ENCODE results near the gene CAPN10. TPM values are rescaled to one million over a fixed set of nuclear protein-coding genes. Genes with fewer than 3 reads are reported as not detected.

Gene CAPN10
- total RNA-seq, 1 donor = 21.0 TPM

DNA sequence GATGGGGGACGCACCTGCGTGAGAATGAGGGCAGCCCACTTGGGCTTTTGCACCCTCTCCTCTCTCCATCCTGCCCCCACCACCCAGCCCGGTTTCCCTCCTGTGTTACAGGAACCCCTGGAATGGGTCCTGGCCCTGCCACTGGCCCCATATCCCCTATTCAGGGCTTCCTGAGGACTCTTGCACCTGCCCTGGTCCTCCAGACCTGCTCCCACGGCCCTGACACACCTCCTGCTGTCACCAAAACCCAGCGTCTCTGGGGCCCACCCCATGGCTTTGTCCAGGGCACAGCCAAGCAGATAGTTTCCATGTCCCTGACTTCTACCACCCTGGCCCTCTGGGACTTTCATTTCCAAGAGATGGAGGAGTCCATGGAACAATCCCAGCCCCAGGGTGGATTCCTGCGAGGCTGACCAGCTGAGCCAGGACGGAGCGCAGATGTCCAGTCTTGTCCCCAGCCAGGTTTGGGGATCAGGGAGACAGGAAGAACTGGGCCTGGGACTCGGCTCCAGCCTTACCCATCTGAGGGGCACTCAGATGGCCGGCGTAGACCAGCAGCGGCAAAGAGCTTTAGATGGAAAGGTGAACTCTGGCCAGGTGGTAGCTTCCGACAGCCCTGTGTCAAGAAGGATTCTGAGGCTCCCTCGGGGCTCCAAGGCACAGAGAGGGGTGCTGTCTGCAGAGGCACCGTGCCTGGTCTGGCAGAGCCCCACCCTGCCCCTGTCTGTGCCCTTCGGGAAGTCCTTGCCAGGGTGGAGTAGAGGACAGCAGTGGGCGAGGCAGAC, 50.8 kb downstream of the CAPN10 start:
- TF ChIP-seq, protein P1, sequence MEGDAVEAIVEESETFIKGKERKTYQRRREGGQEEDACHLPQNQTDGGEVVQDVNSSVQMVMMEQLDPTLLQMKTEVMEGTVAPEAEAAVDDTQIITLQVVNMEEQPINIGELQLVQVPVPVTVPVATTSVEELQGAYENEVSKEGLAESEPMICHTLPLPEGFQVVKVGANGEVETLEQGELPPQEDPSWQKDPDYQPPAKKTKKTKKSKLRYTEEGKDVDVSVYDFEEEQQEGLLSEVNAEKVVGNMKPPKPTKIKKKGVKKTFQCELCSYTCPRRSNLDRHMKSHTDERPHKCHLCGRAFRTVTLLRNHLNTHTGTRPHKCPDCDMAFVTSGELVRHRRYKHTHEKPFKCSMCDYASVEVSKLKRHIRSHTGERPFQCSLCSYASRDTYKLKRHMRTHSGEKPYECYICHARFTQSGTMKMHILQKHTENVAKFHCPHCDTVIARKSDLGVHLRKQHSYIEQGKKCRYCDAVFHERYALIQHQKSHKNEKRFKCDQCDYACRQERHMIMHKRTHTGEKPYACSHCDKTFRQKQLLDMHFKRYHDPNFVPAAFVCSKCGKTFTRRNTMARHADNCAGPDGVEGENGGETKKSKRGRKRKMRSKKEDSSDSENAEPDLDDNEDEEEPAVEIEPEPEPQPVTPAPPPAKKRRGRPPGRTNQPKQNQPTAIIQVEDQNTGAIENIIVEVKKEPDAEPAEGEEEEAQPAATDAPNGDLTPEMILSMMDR (IDR thresholded peaks at IDR 0.05; ENCODE audit: extremely low read depth, low read depth, low read length) = no peak
- no peaks in the 10 kb centered on the region for H3K4me1 ChIP-seq (ENCODE audit: insufficient read depth, low read length)
- no peaks in the 10 kb centered on the region for H4K20me1 ChIP-seq (ENCODE audit: insufficient read depth, low read length)
- H3K27me3 ChIP-seq (ENCODE audit: insufficient read depth, low read length) = peaks cover 11% of the 10 kb centered on the region
- no peaks in the 10 kb centered on the region for H3K36me3 ChIP-seq (ENCODE audit: insufficient read depth, low read length)
- no peaks in the 10 kb centered on the region for H3K79me2 ChIP-seq (ENCODE audit: insufficient read depth, low read length)
- DNase-seq (ENCODE audit: insufficient read length, low spot score, missing footprints) = peak; percentile 74
- H3K4me3 ChIP-seq (ENCODE audit: insufficient read depth, low read length) = no peak overlapping the region
- no peak overlapping the region for H3K27ac ChIP-seq (ENCODE audit: low read depth, low read length)
- peaks cover 3% of the 10 kb centered on the region for H3K9me3 ChIP-seq (ENCODE audit: low read depth, low read length)
- no peak overlapping the region for H2AFZ ChIP-seq (ENCODE audit: low read length)
- no peak overlapping the region for H3K4me2 ChIP-seq (ENCODE audit: insufficient read depth, low read length)

DNA sequence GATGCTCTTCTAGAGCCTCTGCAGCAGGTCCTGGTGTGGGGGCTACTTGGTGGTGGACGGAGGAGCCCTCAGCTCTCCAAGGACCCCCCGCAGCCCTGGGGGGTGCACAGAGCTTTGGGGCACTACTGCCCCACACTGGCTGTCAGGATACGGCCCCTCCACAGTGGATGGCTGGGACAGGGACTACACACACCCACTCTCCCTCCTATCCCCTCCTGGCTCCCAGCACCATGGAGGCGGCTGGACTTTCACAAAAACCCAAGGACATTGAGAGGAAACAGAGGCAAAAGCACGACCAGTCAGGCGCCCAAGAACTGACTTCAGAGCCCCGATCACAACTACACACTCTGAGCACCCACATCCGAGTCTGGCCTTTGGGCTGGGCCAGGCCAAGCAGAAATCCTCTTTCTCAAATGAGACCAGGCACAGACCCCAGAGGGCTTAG, 51.4 kb downstream of the CAPN10 start:
- Histone ChIP-seq H3K79me2 (ENCODE audit: insufficient read depth, low read length) (no peaks in the 10 kb centered on the region), H3K27me3 (ENCODE audit: insufficient read depth, low read length) (peaks cover 11% of the 10 kb centered on the region), H3K27ac (ENCODE audit: low read depth, low read length) (no peak overlapping the region), H3K9me3 (ENCODE audit: low read depth, low read length) (peaks cover 3% of the 10 kb centered on the region), H2AFZ (ENCODE audit: low read length) (no peak overlapping the region), H3K4me2 (ENCODE audit: insufficient read depth, low read length) (no peak overlapping the region), H3K4me1 (ENCODE audit: insufficient read depth, low read length) (no peaks in the 10 kb centered on the region), H3K36me3 (ENCODE audit: insufficient read depth, low read length) (no peaks in the 10 kb centered on the region), H4K20me1 (ENCODE audit: insufficient read depth, low read length) (no peaks in the 10 kb centered on the region), H3K4me3 (ENCODE audit: insufficient read depth, low read length) (no peak overlapping the region)
- TF ChIP-seq, protein P1 (IDR thresholded peaks at IDR 0.05; ENCODE audit: extremely low read depth, low read depth, low read length) = no peak
- DNase-seq (ENCODE audit: insufficient read length, low spot score, missing footprints) = peak; percentile 55

DNA sequence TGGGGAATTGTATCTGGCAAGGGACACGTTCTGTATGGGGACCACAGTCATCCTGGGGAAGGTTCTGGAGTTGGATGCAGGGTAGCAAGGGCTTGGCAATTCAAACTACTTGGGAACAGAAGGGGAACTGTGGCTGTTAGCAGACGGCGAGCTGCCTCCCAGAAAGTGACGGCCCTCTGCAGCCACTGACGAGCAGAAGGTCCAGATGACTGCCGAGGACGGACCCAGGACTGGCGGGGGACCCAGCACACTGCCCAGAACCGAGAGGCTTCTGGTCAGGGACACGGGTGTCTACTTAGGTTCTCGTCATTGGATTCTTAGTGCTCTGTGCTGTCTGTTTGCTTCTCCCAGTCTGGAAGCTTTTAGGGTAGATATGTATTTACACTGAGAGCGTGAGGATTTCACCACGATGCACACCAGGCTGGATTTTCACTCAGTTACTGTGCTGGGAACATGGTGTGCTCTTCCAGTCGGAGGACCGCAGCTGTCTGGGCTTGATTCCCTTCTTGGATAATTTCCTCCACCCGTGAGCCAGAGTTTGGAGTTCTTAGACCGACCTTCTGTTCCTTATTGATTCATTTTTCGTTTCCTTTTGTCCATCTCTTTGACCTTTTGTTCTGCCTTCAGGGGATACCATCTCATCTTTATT, 52.1 kb downstream of the CAPN10 start:
- peak; percentile 78 for DNase-seq (ENCODE audit: insufficient read length, low spot score, missing footprints)

More for the DNA sequence above, 52.1 kb downstream of the CAPN10 start:
- TF ChIP-seq, protein P1 (IDR thresholded peaks at IDR 0.05; ENCODE audit: extremely low read depth, low read depth, low read length) = no peak
- no peak overlapping the region for H3K4me3 ChIP-seq (ENCODE audit: insufficient read depth, low read length)
- H2AFZ ChIP-seq (ENCODE audit: low read length) = no peak overlapping the region
- H3K4me2 ChIP-seq (ENCODE audit: insufficient read depth, low read length) = no peak overlapping the region
- H3K27me3 ChIP-seq (ENCODE audit: insufficient read depth, low read length) = peaks cover 11% of the 10 kb centered on the region
- H4K20me1 ChIP-seq (ENCODE audit: insufficient read depth, low read length) = no peaks in the 10 kb centered on the region
- H3K36me3 ChIP-seq (ENCODE audit: insufficient read depth, low read length) = no peaks in the 10 kb centered on the region
- peaks cover 3% of the 10 kb centered on the region for H3K9me3 ChIP-seq (ENCODE audit: low read depth, low read length)
- no peak overlapping the region for H3K27ac ChIP-seq (ENCODE audit: low read depth, low read length)
- H3K4me1 ChIP-seq (ENCODE audit: insufficient read depth, low read length) = no peaks in the 10 kb centered on the region
- H3K79me2 ChIP-seq (ENCODE audit: insufficient read depth, low read length) = no peaks in the 10 kb centered on the region

Data from osteoblast (primary cell).